HG02763 (cell line): ENCODE data around the gene HS3ST2.

ENCODE experiments used
- ATAC-seq: cut with Tn5 transposase; IDR thresholded peaks from one replicate; pipeline ENCODE4 v1.9.1; 2021; ENCODE audit warnings: mild to moderate bottlenecking, moderate library complexity; ENCODE audit not compliant: unreplicated experiment

The HS3ST2 gene

DNA sequence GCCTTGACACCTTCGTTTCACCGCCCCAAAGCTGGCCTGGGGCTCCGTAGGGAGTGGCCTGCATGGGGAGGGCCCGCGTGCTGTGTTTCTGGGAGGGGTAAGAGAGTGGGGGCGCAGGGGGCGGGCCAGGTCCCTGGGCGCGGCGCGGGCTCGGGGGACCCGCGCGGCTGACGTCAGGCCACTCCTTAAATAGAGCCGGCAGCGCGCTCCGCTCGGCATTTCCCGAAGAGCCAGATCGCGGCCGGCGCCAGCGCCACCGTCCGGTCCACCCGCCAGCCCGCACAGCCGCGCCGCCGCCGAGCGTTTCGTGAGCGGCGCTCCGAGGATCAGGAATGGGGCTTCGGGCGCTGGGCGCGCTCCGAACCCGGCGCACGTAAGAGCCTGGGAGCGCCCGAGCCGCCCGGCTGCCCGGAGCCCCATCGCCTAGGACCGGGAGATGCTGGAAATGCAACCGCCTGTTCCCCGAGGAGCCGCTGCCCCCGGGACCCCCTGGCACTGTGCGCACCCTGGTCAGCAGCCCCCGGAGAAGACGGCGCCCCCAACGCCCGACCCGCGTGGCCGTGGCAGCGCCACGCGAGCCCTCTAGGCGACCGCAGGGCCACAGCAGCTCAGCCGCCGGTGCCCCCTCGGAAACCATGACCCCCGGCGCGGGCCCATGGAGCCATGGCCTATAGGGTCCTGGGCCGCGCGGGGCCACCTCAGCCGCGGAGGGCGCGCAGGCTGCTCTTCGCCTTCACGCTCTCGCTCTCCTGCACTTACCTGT, at the start of gene HS3ST2:
Gene HS3ST2, plus strand, starts transcription at position 215 of the 763 bp plus-strand sequence. Its CDS starts 449 bp downstream, at position 664.
- ATAC-seq = no peak

DNA sequence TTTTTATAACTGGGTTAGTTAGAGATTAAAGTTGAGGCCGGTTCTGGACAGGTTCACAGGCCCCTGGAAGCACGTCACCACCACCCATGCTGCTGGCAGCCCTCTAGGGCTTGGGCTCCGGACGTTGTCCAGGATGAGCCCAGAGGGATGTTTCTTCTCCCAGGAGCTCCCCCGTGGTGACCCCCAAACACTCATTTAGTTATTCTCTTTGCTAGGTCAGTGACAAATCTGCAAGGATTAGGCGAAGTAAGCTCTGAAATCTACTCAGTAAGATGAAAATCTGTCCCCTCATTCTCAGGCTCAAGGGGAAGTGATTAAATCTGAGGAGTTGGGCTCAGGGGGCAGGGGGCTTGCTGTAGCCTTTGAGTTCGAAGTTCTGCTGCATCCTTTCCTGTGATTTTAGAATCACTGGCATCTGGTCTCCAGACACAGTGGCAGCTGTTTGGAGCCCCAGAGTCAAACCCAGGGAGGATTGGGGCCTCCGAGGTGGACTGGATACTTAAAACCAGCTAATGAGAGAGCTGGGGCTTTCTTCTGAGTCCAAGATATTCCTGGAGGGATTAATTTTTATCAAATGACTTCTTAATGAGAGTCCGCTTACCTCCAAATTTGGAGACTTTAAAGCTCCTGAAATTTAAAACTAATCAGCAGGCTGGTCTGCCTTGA, 49.2 kb upstream of the HS3ST2 start:
- ATAC-seq = no peak

DNA sequence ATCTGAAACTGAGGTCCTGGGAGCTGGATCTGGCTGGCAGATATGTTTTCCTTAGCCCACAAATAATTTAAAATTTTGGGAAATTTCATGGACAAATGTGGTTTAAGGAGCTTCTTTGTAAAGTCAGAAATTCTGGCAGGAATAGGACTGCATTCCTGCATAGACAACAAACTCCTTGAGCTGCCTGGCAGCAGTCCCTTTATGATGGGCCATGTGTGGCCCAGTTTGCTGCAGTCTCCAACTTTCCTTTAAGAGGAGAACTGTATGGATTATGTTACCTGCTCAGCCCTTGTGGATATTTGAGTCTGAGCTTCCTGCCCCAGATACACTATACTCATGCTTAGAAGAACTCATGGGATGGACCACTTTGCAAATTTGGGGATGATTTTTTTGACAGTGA, 48.5 kb upstream of the HS3ST2 start:
- no peak for ATAC-seq

DNA sequence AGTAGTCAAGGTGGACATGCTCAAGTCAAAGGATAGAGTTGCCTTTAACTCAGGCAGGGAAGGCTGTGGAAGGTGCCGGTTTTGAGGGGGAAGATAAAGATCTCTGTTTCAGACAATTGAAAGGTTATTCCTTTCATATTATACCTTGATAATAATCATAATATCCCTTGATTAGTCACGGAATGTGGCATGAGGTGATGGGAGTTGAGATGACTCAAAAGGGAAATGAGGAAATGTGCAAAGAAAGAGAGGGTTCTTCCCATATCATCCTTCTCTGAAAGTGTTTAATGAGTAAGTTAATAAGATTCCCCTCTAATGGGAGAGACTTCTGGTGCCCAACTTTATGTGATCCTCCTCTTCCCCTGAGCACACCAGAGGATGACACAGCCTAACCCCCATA, 43.1 kb upstream of the HS3ST2 start:
- ATAC-seq = no peak

DNA sequence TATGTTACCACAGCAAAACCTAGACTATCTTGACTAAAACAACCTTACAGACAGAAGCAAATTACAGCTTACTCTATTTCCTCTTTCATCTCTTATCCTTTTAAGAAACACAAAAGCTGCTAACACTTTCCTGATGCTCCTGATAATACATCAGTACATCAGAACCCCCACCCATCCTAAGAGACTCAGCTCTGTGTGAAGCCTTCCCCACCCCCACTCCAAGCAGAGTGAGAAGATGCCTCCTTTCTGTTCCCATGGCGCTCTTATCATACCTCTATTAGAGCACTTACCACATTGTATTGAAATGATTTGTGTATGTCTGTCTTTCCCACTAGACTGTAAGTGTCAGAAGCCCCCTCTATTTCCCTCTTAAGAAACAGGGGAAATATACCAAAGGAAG, 42.4 kb upstream of the HS3ST2 start:
- no peak for ATAC-seq

DNA sequence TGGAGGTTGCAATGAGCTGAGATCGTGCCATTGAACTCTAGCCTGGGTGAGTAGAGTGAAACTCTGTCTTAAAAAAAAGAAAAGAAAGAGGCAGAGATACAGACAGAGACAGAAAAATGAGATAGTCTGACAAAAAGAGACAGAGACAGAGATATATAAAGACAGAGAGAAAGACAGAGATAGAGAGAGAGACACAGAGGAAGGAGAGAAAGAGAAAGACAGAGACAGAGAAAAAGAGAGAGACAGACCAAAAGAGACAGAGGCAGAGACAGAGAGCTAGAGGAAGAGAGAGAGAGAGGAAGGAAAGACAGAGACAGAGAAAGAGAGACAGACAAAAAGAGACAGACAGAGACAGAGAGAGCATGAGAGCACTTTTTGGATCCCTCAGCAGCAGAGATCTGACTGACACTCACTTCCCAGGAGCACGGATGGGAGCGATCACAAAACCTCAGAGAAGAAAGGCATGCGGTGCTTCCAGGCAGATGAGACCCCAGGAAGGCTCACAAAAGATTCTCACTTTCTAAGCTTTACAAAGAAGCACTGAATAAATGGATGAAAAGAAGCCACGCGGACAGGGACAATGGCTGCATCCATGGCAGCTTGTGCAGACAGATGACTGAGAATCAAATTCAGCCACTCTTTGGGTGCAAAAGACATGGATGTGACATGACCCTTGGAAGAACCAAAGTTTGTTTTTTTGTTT, 38.6 kb upstream of the HS3ST2 start:
- ATAC-seq = no peak

DNA sequence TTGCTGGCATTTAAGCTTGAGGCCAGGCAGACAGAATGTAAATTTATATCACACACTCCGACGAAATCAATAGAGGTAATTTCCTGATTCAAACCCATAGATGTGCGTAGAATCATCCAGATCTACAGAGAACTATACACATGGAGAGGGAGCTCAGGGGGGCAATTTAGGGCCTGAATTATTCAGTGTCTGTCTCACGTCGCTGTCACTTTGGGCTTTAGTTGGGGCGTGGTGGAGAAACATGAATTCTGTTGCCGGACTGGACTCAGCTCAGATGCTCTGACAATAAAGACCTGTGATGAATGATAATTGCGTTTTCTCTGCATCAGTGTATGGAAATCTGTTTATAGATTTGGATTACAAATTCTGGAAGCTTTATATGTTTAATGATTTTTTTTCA, 32.5 kb upstream of the HS3ST2 start:
- no peak for ATAC-seq

DNA sequence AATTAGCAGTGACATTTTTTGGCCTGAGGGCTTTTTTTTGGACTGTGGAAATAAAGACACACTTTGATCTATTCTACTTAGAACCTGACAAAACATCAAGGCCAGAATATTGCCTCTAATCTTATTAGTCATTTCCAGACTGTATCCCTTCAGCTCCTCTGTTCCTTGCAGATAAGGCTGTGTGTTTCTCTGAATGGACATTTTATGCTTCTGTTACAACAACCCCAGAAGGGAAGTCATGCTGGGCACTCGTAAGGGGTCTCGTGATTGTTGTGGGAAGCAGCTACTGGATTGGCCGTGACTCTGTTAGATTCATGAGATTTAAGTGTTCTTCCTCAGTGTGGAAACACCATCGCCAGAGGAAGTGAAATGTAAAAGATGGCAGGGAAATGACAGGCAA, 31.6 kb upstream of the HS3ST2 start:
- ATAC-seq = no peak

DNA sequence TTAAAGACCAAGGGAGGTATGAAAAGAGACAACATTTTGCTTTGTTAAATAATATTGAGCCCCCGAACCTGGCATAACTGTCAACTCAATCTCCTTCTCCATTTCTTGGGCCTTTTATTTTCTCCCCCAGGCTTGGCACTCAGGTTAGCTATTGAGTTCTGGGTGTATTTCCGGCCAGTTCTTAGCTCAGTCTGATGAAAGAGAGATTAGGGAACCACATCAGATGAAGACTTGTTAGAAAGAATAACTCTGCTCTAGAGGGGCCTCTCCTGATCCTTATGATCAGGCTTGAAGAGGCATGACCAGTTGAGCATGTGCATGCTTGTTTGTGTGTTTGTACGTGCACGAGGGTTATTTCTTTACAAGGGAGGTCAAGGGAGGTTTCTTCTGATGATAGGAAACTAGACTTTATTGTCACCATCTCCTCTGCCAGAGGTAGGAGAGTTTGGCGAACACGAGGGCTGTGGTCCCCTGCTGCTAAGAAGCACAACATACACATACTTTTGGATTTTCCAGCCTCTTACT, 29.2 kb upstream of the HS3ST2 start:
- ATAC-seq = no peak

DNA sequence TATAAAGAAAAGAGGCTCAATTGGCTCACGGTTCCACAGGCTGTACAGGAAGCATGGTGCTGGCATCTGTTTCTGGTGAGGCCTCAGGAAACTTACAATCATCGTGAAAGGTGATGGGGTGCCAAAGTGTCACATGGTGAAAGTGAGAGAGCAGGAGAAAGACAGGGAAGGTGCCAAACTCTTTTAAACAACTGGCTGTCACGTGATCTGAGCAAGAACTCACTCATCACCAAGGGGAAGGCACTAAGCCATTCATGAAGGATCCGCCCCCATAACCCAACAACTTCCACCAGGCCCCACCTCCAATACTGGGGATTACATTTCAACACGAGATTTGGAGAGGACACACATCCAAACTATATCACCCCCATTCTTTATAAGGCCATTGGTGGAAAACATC, 28.4 kb upstream of the HS3ST2 start:
- ATAC-seq = no peak

DNA sequence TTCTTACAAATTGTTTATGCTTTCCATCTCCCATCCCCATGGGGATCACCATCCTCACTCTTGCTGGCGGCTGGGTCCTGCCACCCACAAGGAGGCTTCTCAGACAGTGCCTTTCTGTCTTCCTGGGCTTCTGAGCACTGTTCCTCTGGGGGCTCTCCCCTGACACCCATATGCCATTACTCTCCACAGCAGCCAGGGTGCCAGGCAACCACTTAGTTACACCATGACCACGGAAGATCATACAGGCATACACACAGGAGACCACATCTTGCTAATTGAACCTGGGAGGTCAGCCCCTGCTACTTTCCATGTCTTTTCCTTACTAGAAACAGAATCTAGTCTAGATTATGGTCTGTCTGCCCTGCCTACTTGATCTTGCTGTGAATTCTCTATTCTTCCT, 27.7 kb upstream of the HS3ST2 start:
- ATAC-seq = no peak

DNA sequence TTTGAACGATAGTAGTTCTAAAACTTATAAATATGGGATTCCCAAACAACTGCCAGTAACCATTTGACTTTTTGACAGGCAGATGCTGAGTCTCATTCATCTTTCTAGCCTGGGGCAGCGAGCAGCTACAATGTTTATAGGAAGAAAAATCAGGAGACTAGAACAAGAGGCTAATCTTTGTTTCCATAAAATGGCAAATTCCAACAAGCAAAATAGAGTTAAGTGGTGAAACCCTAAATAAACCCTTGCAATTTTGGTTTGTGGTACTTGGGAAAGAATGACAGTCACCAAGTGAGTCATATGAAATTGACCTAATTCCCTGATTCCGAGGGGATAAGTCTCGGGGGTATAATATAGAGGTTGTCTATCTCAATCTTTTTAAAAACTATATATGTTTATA, 27.3 kb upstream of the HS3ST2 start:
- ATAC-seq = no peak

DNA sequence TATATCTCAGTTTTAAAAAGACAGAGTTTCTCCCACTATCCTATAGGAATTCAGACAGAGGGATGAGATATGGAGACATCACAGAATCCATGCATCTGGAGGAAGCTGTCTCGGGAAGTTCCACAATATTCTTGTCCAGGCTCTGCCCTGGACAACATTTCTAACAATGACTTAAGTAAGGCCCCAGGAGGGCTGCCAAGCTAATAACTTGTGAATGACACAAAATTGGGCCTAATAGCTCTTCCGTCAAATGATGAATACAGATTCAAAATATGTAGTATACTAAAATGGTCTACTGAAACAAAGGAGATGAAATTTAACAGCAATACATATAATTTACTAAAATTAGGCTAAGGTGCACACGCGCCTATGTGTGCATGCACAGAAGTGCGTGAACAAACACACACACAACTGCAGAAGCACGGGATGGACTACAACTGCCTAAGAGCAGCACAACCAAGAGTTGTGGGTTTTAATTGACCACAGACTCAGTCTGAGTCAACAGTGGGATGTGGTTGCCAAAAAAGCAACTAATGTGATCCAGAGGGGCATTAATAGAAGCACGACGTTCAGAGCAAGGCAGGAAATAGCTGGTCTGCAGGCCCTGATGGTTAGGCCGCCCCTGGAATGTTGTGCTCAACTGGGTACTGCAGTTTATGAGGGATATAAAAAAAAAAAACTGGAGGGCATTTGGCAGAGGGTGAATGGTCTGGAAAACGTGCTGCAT, 26.3 kb upstream of the HS3ST2 start:
- ATAC-seq = no peak

DNA sequence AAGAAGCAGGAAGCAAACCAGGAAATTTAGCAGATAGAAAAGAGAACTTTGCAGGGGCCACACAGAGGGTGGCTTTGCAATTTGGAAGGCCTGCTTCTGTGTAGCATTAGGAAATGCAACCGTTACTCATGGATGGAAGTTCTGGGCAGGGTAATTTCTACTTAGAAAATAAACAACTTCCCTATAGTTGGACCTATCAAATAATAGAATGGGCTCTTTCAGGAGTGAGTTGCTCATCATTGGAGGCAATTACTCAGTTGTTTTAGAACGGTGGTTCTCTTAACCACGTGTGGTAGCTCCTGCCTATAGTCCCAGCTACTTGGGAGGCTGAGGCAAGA, 25.8 kb upstream of the HS3ST2 start:
- no peak for ATAC-seq

DNA sequence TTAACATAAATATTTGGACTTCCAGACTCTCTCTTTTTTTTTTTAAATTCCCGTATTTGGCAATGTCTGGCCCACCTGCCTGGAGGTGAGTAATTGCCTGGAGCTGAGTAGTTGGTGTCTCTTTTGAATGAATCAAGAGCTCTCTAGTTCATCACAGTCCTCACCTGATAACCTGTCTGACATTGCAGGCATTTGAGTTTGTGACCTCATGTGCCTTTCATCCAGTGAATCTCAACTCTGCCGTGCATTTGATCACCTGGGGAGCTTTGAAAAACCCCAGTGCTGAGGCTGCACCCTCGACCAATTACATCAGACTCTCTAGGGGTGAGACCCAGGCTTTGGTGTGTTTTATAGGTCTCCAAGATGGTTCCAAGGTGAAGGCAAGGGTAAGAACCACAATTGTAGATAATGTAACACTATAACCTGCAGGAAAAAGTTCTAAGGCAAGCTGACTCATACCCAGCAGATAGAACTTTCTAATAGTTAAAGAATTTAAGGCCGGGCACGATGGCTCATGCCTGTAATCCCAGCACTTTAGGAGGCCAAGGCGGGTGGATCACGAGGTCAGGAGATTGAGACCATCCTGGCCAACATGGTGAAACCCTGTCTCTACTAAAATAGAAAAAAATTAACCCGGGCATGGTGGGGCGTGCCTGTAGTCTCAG, 24.5 kb upstream of the HS3ST2 start:
- no peak for ATAC-seq

DNA sequence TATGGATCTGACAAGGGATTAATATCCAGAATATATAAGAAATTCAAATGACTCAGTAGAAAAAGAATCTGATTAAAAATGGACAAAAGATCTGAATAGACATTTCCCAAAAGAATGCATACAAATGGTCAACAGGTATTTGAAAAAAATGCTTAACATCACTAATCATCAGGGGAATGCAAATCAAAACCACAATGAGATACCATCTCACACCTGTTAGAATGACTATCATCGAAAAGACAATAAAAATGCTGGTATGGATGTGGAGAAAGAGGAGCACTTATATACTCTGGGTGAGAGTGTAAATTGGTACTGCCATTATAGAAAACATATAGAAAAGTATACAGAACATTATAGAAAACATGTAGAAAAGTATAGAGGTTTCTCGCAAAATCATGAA, 16.4 kb upstream of the HS3ST2 start:
- ATAC-seq = no peak

DNA sequence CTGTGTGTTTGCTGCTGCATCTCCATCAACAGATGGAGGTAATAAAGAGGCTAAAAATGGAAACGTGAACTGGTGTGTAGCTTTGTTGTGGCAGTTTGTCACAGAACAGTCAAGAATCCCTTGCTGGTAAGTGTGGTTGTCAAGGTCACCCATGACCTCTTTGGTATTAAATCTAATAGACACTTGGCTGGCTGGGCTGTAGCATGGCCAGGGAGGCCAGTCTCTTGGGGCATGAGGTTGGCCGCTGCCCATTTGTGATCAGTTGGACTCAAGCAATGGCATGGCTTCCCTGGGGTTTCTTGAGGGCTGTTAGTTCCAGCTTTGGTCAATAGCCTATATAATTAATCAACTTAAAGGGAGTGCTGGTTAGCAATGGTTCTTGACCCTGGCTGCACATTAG, 14.8 kb upstream of the HS3ST2 start:
- ATAC-seq = no peak

DNA sequence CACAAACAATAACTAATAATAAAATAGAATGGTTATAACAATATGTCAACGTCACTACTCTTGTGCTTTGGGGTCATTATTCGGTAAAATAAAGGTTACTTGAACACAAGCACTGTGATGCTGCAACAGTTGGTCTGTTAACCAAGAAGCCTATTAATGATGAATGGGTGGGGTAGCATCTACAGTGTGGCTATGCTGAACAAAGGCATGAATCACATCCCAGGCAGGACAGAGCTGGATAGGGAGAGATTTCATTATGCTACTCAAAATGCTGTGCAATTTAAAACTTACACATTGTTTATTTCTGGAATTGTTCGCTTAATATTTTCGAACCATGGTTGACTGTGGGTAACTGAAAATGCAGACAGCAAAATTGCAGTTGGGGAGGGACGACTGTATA, 9.1 kb upstream of the HS3ST2 start:
- no peak for ATAC-seq

DNA sequence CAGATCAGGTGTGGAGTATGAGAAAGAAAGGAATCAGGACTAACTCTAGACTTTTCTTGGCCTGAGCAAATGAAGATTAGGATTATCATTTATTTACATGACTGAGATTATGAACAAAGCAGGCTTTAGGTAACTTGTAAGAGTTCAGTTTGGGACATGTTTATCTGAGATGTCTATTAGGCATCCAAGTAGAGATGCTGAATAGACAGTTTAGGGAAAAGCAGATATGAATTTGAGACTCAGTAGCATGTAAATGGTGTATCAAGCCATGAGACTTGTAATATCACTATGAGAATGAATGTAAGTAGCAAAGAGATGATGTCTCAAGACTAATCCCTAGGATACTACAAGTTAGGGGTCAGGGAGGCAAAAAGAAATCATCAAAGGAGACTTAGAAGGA, 8.6 kb upstream of the HS3ST2 start:
- no peak for ATAC-seq

DNA sequence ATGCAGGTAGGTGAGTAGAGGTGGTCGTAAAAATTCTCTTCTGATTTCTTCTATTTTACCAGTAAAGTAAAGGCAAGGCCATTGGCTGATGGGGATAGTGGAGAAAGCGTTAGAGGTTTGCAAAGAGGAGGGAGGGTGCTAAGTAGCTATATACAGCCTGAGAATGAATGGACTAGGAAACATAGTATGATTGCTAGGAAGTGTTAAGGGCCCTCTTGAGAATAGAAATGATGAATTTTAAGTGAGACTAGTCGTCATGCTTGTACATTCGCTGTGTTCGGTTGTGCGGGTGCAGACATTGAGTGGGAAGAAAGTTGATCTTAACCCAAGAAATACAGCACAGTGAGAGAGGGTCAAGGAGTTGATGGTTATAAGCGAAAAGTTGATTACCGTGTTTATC, 7.2 kb upstream of the HS3ST2 start:
- no peak for ATAC-seq

DNA sequence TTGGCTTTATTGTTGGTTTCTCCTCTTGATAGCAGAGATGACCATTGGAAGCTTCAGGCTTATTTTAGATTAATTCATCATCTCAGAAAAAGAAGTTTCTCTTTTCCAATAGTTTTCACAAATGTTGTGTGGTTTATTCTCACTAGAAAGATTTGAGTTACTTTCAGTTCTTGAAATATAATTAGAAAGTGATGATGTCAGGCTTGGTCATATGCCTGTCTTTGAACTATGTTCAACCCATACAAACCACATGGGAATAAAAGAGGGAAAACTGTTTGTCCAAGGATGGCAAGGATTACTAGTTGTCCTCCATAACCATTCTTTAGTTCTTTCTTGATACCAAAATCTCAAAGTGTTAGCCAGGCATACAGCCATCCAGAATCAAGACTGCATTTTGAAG, 3.7 kb upstream of the HS3ST2 start:
- ATAC-seq = no peak
